ENCODE results near the gene ITPR2.

Gene ITPR2

GRCh38 chr12:26828280-26829073, 4.5 kb downstream of the ITPR2 start:
- H3K4me3 ChIP-seq (ENCODE audit: low read length): no peak overlapping the region
- no peak for DNase-seq (ENCODE audit: low read depth, low spot score)

- H3K4me3 ChIP-seq (ENCODE audit: low read length): no peak overlapping the region
- no peak for DNase-seq (ENCODE audit: low read depth, low spot score)
Observed at GRCh38 chr12:26826437-26826836, 6.6 kb downstream of the ITPR2 start.

GRCh38 chr12:26825459-26826016, 7.5 kb downstream of the ITPR2 start:
- DNase-seq (ENCODE audit: low read depth, low spot score): no peak
- no peak overlapping the region for H3K4me3 ChIP-seq (ENCODE audit: low read length)

GRCh38 chr12:26823390-26823789, 9.6 kb downstream of the ITPR2 start:
- H3K4me3 ChIP-seq (ENCODE audit: low read length): no peak overlapping the region
- no peak for DNase-seq (ENCODE audit: low read depth, low spot score)

GRCh38 chr12:26822026-26822425, 11.0 kb downstream of the ITPR2 start:
- H3K4me3 ChIP-seq (ENCODE audit: low read length): no peak overlapping the region
- DNase-seq (ENCODE audit: low read depth, low spot score): no peak

- H3K4me3 ChIP-seq (ENCODE audit: low read length): no peak overlapping the region
- DNase-seq (ENCODE audit: low read depth, low spot score): no peak
Observed at GRCh38 chr12:26821212-26821701, 11.7 kb downstream of the ITPR2 start.

GRCh38 chr12:26818636-26819035, 14.4 kb downstream of the ITPR2 start:
- no peak overlapping the region for H3K4me3 ChIP-seq (ENCODE audit: low read length)
- DNase-seq (ENCODE audit: low read depth, low spot score): no peak

- no peak for DNase-seq (ENCODE audit: low read depth, low spot score)
Observed at GRCh38 chr12:26818201-26818600, 14.8 kb downstream of the ITPR2 start.

GRCh38 chr12:26817183-26817591, 15.8 kb downstream of the ITPR2 start:
- H3K4me3 ChIP-seq (ENCODE audit: low read length): no peak overlapping the region
- DNase-seq (ENCODE audit: low read depth, low spot score): no peak

More at GRCh38 chr12:26818201-26818600, 14.8 kb downstream of the ITPR2 start:
- no peak overlapping the region for H3K4me3 ChIP-seq (ENCODE audit: low read length)

- H3K4me3 ChIP-seq (ENCODE audit: low read length): no peak overlapping the region
- no peak for DNase-seq (ENCODE audit: low read depth, low spot score)
Observed at GRCh38 chr12:26813812-26814211, 19.2 kb downstream of the ITPR2 start.

- DNase-seq (ENCODE audit: low read depth, low spot score): no peak
- H3K4me3 ChIP-seq (ENCODE audit: low read length): no peak overlapping the region
Observed at GRCh38 chr12:26810330-26810729, 22.7 kb downstream of the ITPR2 start.

- no peak overlapping the region for H3K4me3 ChIP-seq (ENCODE audit: low read length)
- no peak for DNase-seq (ENCODE audit: low read depth, low spot score)
Observed at GRCh38 chr12:26809611-26810285, 23.2 kb downstream of the ITPR2 start.

GRCh38 chr12:26808766-26809476, 24.1 kb downstream of the ITPR2 start:
- DNase-seq (ENCODE audit: low read depth, low spot score): no peak

GRCh38 chr12:26807292-26807691, 25.7 kb downstream of the ITPR2 start:
- no peak overlapping the region for H3K4me3 ChIP-seq (ENCODE audit: low read length)
- DNase-seq (ENCODE audit: low read depth, low spot score): no peak

More at GRCh38 chr12:26808766-26809476, 24.1 kb downstream of the ITPR2 start:
- H3K4me3 ChIP-seq (ENCODE audit: low read length): no peak overlapping the region

GRCh38 chr12:26806556-26806955, 26.4 kb downstream of the ITPR2 start:
- H3K4me3 ChIP-seq (ENCODE audit: low read length): no peak overlapping the region
- DNase-seq (ENCODE audit: low read depth, low spot score): no peak

- no peak overlapping the region for H3K4me3 ChIP-seq (ENCODE audit: low read length)
- DNase-seq (ENCODE audit: low read depth, low spot score): no peak
Observed at GRCh38 chr12:26805401-26805971, 27.5 kb downstream of the ITPR2 start.

- no peak for DNase-seq (ENCODE audit: low read depth, low spot score)
- H3K4me3 ChIP-seq (ENCODE audit: low read length): no peak overlapping the region
Observed at GRCh38 chr12:26803552-26803951, 29.4 kb downstream of the ITPR2 start.

- DNase-seq (ENCODE audit: low read depth, low spot score): no peak
- H3K4me3 ChIP-seq (ENCODE audit: low read length): no peak overlapping the region
Observed at GRCh38 chr12:26801486-26801885, 31.5 kb downstream of the ITPR2 start.

- no peak overlapping the region for H3K4me3 ChIP-seq (ENCODE audit: low read length)
- no peak for DNase-seq (ENCODE audit: low read depth, low spot score)
Observed at GRCh38 chr12:26800858-26801257, 32.1 kb downstream of the ITPR2 start.

Data from Jurkat, Clone E6-1 (cell line).